HG02870 (cell line): ENCODE data around the gene MPZL3.

ENCODE experiments used
- ATAC-seq: cut with Tn5 transposase; IDR thresholded peaks from one replicate; pipeline ENCODE4 v1.9.1; 2021; ENCODE audit warnings: mild to moderate bottlenecking, moderate library complexity; ENCODE audit not compliant: unreplicated experiment

Gene MPZL3

DNA sequence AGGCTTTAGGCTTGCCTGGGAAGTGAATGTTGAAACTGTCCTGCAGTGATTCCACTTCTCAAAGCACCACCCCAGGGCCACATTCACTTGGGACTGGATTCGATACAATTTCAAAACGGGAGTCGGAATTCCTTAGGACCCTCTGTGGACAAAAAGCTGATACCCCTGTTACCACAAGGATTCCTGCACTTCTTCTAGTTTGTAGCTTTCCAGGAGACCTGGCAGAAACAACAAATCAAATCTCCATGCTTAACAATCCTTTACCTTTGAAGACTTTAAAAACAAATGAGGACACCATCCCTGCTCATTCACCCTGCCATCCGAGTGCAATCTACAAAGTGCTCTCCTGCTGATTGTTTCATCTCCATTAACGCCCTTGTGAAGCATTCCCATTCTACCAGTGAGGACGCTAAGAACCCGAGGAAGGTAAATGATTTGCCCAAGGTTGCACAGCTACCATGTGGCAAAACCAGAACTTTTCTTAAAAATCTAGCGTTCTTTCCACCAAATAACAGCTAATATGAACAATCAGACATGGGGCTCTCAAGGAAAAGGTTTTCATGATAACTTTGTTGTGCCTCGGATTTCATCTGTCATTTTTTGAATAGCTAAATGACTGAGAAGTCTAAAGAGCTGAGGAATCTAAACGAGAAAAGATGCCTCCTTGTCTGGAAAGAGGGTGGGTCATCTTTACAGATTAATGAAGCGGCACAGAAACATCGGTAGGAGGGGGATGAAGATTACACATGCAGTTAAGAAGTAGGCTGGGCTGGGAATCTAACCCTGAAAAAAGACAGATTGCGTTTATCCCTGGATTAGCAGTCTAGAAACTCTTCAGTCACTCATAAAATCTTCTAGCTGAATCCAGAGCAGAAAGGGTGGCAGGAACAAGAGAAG is 12.7 kb upstream of the MPZL3 start:
- no peak for ATAC-seq

DNA sequence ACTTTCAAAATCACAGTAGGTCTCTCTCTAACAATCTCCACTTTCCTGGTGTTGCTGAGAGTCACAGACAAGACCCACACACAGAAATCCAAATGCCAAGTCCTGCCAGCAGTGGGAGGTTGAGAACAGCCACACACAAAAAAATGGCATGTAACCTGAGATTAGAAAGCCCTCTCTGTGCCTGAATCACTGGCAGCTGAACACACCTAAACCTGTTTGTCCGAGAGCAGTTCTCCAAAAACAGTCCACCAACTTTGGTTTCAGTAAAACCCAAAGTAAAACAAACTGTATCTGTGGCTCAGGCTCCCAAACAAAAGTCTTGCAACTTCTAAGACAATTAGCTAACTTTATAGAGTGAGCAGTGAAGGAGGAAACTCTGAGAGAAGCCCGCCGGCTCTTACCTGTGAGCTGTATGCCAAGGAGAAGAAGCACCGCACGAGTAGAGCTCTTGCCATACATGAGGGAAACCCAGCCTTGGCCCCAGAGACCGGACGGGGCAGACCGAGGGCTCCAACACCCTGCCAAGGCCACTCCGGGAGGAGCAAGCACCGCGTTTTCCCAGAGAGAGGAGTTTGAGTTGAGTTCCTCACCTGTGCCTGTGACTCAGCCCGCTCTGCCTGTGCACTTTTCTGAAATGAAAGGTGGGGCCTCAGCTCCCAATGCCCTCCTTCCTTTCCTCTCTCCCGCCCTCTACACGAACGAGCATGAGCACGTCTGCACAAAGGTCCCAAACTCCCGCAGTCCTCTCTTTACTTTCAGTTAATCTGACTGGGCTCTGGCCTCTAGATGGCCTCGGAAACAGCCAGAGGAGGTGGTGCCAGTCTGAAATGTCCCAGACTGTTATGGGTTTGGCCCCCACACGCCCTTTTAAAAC is 11.8 kb upstream of the MPZL3 start, which contains the start of gene MPZL2:
Gene MPZL2 (minus strand): TSS at position 603 of the 874 bp plus-strand sequence. CDS start 144 bp downstream, at position 459.
- ATAC-seq = no peak

DNA sequence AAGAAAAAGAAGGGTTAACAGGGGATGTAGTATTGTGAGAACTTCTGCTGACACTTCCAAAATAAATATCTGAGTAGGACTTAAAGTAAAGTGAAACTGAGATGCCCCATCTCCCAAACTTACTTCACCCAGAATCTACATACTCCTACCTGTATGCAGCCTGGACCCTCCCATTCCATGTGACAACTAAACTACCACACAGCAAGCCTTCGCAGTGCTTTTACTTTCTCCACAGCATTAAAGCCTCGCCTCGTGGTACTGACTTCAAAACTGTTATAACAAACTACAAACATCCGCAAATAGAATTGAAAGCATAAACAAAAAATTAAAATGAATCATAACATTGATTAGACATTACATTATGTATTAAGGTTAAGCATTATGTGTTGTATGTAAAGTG is 10.9 kb upstream of the MPZL3 start:
- no peak for ATAC-seq

DNA sequence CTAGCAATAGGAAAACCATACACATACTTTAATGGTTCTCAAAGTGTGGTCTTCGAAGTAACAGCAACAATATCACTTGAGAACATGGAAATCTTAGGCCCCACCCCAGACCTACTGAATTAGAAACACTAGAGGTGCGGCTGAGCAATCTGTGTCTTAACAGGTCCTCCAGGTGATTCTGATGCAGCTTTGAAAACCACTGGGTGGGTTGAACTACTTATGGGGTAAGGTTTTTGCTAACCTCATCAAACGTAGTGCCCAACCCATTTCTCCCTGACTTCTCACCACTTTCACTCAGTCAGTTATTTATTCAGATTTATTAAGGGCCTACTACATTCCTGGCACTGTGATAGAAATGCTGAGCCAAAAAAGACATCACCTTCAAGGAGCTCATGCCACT is 8.2 kb upstream of the MPZL3 start:
- ATAC-seq = no peak

DNA sequence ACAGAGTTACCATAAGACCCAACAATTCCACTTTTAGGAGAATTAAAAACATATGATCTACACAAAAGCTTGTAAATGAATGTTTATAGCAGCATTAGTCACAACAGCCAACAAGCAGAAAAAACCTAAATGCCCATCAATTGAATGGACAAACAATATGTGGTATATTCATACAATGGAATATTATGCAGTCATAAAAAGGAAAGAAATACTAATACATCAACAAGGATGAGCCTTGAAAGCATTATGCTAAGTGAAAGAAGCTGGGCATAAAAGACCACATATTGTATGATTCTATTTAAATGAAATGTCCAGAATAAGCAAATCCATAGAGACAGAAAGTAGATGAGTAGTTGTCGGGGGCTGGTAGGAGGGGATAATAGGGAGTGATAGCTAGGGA is 7.0 kb upstream of the MPZL3 start:
- no peak for ATAC-seq

DNA sequence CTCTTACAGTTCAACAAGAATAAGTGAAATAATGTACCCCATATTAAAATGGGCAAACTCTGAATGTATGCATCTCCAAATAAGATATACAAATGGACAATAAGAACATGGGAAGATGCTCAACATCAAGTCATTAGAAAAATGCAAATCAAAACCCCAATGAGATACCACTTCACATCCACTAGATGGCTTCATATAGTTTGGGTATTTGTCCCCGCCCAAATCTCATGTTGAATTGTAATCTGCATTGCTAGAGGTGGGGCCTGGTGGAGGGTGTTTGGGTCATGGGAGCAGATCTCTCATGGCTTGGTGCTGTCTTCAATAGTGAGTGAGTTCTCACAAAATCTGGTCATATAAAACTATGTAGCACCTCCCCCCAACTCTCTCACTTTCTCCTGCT is 6.2 kb upstream of the MPZL3 start:
- no peak for ATAC-seq

DNA sequence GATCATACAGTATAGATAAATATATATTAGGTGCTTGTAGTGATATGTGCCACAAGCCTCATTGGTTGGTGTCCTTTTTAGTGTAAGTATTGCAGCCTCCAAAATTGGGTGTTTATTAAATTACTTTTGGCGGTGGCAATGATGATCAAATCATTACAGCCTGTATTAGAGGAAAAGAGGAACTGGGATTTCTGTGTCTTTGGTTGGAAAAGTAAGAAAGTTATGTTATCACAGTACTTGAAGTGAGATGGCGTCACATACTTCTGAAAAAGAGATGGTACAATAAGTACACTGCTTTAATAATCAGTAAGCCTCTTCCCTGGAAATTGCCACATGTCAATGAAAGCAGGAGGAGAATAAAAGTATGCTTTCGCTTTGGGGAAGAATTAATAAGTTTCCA is 523 bp upstream of the MPZL3 start:
- no peak for ATAC-seq

DNA sequence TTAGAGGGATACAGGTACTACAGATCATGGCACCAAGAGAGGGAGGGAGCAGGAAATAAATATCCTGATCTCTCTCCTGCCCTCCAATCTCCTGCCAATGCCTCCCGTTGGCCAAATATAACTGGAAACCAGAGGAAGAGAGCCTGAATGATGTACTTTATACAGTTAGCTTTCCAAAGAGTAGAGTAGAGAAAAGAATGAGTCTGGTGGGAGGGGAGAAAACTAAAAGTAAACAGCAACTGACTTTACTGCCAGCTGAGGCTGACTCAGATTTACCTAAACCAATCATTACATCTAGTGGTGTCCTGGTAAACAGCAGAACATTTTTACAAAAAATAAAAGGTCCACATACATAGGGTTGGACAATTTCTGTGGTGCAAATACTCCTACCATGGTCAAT is 5.1 kb downstream of the MPZL3 start:
- no peak for ATAC-seq

DNA sequence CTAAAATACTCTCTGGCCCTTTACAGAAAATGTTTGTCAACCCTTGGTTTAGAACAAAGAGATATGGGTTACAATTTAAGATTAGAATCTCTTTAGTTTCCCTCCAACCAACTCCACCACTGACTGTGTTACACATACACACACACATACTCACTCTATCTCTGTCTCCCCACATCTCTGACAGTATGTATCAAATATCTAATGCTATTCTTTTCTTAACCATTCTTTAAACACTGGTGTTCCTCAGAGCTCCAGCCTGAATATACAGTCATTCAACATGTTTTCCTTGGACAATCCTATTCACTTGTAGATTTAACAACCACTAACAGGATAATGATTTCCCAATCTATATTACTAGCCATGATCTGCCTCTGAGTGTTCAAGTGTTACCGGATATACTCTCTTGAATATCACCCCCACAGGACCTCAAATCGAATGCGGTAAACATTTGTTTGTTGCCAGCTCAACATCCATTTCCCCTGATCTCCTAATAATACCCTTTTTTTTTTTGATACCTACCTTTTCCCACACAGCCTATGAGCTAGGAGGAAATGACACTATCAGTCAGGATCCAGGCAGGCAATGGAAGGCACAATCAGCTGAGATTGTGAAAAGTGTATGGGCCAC is 6.1 kb downstream of the MPZL3 start:
- ATAC-seq = no peak

DNA sequence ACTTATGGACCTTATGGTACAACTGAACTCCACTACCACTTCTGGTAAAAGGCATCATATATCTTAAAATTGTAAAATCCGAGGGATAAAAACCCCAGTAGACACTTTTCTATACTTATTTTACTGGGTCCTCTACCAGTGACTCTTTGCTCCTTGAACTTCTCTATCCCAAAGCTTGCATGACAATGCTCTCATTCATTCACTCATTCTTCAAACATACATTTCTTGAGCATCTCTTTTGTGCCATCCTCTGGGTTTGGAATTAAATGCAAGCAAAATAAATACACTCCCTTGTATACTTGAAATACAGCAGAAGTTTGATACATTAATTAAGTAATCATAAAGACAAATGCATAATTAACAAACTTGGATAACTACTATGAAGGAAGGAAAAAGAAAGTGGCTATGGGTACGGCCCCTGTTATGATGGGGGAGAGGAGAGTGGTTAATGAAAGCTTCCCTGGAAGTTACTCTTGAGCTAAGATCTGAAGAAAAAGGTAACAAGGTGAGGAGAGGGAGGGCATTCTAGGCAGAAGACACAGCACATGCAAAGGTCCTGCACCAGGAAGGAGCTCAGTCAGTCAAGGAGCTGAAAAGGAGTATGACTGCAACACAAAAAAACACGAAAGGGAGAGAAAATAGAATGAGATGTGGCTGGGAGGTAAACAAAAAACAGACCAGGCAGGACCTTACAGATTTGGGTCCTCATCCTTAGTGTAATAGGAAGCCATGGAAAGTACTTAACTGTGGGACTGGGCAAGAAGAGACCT is 8.0 kb downstream of the MPZL3 start:
- no peak for ATAC-seq

DNA sequence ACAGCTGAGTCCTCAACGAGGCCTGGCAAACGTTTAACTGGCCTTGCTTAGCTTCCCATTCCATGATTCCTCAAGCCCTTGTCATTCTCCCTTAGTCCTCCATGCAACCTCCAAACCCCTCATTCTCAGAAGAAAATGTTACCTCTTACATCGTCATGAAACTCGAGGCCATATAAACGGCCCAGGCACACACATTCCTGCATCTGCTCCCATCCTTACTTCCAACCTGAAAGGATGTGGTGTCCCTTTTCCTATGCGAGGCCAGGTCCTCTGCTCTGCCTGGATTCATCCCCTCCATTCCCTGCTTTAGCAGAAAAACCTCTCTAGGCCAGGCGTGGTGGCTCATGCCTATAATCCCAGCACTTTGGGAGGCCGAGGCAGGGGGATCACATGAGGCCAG is 9.0 kb downstream of the MPZL3 start:
- no peak for ATAC-seq

DNA sequence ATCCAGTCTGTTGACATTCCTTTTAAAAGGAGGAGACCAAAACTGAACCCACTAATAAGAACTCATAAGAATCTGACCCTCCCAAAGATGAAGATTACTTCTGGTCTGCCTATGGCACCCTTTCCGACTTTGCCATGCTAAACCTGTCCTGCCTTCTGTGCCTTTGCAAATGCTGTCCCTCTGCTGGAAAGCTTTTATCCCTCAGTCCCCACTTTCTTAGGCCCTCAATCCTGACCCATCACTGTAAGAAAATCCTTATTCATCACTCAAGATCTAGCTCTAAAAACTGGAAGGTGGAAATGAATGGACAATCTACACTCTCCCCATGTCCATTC is 10.4 kb downstream of the MPZL3 start:
- ATAC-seq = no peak

DNA sequence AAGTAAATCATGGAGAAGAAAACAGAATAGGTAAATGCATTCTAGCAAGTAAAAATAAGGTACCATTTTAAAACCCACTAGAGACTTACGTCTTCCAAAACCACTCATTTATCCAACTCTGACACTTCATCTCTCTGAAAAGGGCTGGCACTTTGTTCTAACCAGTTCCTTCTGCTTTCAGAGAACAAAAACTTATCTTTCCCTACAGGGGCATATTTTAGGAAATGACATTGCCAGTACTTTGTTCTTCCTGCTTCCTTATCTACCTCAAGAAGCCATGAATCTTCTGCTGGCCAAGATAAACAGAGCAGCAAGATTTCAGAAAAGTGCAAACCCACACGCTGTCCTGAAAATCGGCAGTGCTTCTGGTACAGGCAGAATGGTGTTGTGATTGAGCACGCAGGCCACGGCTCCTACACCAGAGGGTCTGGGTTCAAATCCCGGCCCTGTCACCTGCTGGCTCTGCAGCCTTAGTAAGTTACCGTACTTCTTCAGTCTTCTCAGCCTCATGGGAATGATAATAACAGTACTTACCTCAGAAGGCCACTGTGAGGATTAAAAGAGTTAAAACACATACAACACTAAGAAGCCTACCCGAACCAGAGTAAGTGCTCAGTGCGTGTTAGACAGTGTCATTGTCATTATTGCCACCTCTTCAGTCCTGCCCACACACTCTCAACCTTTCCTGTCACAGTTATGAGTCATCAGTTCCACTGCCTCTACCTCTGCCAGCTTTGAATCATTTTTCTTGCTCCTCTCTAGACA is 11.0 kb downstream of the MPZL3 start:
- ATAC-seq = peak; percentile 81

DNA sequence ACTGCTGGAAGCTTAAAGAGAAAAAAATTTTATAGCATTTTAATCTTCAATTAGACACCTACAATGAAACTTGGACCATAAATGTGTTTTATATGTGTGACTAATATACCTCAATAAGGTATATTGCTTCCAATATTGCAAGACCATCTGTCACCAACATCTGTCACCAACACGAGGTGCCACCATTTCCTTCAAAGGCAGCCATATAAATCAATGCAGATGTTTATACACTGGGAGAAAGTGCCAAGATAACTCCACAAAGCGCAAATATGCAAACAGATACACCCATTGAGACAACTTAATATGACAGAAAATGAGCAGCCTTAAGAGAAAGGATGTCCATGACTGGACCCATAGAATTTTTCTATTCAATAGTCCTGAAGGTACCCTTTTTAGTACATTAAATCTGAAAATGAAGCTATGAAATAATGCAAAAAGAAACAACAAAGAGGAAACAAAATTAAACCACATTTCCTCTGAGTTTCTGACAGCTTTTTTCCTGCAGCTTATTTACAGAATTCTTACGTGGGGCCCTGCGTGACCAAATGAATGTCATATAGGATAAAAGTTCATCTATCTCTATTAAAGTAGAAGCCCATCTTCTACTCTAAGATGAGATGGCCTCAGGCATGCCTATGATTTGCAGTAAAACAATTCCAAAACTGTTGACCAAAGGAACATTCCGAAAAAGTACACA is 12.5 kb downstream of the MPZL3 start:
- ATAC-seq = no peak

DNA sequence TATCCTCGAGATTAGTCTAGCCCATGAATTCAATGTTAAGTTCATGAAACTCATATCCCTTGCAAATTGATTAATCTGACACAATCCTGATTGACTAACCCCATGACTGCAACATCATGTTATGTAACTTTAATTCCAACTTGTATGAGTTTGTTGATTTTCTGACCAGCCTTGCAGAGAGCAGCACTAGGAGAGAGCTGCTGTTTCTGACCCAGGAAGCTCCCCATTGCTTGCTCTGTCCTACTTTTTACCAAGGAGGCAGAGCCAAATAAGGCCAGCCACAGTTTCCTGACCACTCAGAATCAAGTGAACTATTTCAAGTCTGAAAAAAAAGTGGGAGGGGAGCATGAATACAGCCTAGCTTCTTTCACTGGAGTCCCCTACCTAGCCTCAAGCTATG is 13.2 kb downstream of the MPZL3 start:
- ATAC-seq = no peak

DNA sequence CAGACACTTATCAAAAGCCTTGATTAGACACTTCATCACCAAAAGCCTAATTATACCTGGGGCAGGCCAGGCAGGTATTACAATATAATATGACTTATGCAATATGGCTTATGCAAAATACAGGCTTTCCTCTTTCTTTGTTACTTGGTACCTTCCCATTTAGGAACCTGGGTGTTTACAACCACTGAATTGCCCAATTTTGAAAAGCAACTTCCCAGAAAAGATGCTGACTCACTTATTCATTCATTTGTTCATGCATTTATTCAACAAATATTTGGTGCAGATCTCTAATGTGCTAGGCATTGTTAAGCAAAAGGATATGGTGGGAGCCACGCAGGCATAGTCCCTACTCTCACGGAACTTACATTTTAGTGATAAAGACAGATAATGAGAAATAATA is 13.7 kb downstream of the MPZL3 start:
- no peak for ATAC-seq

DNA sequence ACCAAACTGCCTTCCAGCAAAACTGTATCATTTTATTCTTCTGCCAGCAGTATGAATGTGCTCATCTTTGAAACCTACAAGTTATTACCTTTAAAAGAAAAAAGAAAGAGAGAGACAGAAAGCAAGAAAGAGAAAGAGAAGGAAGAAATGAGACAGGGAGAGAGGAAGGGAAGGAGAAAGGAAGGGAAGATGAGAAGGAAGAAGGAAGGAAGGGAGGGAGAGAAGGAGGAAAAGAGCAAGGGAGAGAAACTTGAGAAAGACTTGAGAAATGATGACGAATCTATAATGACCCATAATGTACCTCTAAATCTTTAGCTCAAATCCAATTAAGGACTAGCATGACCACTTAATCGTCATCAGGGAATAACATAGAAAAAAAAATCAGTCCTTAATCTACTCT is 16.0 kb downstream of the MPZL3 start:
- ATAC-seq = no peak

DNA sequence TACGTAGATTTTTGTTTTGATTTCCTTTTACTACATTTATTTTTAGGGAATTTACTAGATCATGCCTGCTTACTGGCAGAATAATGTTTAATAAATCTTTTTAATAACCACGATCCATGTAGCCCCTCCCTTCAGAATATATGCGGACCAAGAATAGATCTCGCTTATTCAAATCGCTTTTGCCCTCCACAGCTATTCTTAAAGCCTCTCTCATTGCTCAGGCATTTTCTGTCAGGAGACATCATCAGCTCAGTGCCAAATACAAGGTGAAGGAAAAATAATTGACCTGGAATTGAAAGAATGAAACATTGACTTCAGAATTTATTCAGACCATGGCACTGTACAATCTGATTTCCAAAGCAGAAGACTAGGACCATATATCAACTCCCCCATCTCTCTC is 17.3 kb downstream of the MPZL3 start:
- no peak for ATAC-seq

DNA sequence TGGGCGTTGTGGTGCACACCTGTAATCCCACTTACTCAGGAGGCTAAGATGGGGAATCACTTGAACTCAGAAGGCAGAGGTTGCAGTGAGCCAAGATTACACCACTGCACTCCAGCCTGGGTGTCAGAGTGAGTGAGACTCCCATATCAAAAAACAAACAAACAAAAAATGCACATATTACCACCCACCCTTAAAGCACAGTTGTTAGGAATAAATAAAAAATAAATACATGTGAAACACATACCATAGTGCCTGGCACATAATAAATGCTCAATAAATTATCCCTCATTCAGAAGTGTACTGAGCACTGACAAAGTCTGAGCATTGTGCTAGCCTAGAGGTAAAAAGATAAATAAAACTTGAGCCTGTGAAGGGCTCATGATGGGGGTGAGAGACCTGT is 18.3 kb downstream of the MPZL3 start:
- ATAC-seq = no peak

DNA sequence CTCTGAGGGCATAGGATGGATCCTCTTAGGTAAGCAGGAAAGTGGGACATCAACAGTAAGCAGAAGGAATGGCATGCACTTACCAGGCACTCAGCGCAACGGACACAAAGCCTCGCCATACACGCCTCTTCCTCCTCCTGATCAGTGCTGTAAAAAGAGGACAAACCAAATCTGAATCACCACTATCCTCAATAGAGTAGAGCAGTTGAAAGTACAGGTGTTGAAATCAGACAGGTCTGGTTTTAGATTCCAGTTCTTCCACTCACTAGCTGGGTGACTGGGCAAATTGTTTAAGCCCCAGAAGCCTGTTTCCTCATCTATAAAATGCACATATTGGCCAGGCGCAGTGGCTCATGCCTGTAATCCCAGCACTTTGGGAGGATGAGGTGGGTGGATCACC is 18.8 kb downstream of the MPZL3 start:
- no peak for ATAC-seq
